HG03439 (cell line): ENCODE measurements around the gene COASY.

Experiments used
- ATAC-seq: cut with Tn5 transposase; IDR thresholded peaks from one replicate; pipeline ENCODE4 v1.9.1; 2021; ENCODE audit warnings: mild to moderate bottlenecking, moderate library complexity; ENCODE audit not compliant: unreplicated experiment

The COASY gene

DNA sequence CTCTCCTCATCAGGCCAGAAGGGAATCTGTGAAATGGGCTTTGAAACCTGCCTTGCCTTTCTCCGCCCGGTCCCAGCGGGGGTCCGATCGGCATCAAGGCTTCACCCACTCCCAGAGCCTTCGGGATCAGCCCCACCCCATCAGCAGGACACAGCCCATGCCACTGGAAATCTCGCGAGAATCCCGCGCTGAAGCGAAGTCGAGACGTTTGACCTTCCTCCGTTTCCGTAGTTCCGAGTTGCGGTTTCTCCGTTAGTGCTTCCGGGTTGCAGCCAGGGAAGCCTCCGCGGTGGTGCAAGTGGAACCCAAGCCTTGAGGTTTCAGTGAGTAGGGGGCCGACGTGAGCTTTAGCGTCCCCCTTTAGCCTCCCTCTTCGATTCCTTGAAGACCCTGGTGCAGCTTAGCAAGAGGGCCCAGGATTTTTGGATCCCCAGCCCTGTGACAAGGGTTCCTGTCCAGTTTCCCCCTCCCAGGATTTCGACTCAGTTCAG lies at the start of gene COASY:
Gene COASY, plus strand, starts transcription at position 252 of the 491 bp plus-strand sequence. CDS start 475 bp downstream, outside the sequence.
- peak; percentile 50 for ATAC-seq

DNA sequence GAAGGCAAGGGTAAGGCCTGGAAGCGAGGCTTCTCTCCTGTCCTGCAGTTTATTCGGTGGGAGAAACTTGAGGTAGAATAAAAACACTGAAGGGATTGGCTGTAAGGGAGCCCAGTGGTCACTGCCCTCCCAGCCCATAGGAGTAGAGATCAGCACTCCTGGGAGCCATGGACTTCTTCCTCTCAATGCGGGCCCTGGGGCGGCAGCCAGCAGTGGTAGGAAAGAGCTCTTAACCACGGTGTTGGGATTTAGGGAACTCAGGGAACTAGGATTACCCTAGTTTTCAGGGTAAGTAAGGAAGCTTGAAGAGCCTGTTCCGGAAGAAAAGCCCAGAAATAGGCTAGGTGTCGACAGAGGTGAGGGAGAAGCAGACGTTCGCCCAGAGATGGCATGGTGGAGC lies 49.7 kb upstream of the COASY start:
- no peak for ATAC-seq

DNA sequence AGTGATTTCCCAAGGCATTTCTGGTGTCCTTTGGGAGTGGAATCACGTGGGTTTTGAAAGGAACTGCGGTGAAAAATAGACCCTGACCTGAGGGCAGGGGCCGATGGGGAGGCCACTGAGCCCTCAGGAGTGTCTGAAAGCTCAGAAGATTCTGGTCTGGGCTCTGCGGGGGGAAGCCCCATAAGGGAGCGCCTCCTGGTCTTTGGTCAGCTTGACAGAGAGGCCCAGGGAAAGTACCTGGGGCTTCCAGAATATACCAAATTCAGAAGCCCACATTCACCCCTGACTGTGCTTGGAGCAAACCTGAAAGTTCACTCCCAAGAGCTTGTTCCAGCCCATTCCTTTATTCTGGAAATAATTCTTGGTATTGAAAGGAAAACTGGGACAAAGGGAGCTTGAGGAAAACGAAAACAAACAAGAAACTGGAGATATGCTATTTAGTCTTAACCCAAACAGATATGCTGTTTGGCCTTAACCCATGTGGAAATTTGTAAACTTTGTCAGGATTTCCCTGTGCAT lies 49.2 kb upstream of the COASY start:
- ATAC-seq: no peak

DNA sequence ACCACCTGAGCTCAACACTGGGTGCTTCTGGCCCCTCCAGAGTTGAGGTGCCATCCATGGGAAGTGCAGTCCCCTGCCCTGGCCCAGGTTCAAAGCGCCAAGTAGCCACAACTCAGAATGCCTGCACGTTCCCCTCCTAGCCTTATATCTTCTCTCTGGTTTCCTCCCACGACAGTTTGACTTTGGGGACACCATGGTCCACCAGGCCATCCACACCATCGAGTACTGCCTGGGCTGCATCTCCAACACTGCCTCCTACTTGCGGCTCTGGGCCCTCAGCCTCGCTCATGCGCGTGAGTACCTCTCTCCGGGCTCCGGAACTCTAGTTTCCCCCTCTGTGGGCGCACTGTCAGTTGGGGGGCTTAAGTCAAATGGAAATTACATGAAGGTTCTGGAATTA lies 48.3 kb upstream of the COASY start:
- ATAC-seq: no peak

DNA sequence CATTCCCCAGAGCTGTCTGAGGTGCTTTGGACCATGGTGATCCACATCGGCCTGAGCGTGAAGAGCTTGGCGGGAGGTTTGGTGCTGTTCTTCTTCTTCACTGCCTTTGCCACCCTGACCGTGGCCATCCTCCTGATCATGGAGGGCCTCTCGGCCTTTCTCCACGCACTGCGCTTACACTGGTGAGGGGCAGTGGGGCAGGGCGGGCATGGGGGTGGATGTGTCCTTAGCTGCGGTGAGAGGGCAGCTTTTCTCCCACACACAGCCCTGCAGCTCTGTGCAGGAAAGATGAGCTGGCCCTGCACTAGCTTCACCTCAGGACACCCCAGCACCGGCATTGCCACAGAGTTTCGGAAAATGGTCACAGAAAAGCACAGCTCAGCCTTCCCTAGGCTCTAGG lies 47.7 kb upstream of the COASY start:
- no peak for ATAC-seq

DNA sequence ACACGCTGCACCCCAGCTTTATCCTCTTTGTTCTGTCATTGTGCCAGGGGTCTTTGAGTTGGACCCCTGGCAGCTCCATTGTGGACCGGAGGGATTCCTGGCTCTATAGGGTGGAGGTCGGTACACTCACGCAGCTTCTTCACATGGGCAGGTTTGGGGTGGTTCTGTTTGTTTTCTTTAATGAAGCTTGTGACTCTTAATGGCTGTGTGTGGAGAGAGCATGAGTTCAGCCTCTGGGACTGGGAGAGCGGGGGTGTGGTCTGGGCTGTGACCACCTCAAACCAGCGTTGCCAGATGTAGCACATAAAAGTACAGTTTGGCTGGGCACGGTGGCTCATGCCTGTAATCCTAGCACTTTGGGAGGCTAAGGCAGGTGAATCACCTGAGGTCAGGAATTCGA lies 47.1 kb upstream of the COASY start:
- ATAC-seq: no peak

DNA sequence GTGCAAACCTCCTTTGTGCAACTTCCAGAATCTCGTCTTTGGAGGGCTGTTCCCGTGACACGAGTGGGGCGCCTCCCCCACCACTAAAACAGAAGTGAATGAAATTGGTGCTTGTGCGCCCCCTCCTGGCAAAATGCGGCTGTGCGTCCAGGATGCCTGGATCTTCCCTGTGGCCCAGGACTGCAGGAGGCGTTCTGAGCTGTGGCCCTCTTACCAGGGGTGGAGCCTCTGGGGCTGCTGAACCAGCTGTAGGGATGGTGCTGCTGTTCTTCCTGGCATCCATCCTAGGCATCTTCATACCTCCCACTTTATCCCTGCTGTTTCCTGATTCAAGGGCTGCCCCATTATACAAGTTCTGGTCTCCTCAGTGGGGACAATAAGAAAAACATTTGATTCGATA lies 44.4 kb upstream of the COASY start:
- no peak for ATAC-seq

DNA sequence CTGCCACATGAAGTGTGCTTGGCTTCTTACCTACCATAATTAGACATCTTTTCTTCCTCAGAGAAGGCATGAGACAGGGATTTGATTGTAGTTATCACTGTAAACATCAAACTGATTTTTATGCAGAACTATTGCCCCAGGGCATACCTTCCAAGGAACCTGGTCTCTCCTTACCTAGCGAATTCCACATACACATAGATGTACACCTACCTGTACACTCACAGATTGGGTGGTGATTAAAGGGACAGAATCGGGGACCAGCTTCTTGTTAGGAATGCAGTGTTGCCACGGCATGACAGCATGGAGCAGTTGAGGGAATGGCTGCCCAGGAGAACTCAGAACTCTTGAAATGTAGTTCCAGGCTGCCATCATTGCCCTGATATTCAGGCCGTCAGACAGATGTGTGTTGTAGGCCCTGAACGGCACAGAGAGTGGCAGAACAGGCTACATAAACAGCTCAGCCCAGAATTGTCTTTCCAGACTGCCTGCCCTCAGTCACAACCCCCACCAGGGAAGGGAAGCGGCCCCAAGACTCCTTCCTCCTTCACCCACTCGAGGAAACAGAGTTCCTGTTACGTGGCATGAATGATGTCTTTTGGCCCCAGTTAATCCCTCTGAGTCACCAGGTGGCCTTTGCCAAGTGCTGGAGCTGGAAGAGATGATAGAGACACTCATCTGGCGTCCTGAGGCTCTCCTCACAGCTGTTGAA lies 43.7 kb upstream of the COASY start:
- no peak for ATAC-seq

DNA sequence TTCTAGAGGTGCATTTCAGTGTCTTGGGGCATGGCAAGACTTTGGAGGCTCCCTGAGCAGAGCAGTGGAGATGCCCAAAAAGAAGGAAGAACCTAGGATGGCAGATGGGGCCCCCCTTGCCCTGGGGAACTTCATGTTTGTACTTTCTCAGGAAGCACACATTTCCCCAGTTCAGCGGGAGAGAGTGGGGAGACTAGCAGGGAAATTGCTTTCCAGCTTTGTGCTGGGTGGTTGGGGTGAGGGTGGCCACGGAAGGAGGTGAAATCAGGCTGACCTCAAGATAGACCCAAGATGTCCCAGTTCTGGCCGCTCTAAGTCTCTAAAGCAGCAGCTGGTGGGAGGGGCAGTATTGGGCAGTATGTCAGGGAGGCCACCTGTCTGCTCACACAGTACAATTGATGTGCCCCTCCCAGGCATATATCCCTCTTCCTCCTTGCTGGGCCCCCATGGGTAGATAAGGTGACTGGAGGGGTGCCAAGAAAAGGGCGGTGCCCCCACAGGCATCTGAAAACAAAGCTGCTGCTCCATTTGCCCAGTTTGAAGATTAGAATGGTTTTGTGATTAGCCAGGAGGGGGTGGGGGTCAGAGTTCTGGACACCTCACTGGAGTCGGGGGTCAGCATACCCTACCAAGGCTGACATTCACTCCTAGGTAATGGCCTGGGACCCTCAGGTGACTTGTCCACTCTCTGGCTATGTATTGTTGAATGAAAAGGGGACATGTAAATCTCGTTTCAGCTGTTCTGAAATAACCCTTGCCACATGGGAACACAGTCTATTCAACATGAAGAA lies 43.0 kb upstream of the COASY start:
- ATAC-seq: no peak

DNA sequence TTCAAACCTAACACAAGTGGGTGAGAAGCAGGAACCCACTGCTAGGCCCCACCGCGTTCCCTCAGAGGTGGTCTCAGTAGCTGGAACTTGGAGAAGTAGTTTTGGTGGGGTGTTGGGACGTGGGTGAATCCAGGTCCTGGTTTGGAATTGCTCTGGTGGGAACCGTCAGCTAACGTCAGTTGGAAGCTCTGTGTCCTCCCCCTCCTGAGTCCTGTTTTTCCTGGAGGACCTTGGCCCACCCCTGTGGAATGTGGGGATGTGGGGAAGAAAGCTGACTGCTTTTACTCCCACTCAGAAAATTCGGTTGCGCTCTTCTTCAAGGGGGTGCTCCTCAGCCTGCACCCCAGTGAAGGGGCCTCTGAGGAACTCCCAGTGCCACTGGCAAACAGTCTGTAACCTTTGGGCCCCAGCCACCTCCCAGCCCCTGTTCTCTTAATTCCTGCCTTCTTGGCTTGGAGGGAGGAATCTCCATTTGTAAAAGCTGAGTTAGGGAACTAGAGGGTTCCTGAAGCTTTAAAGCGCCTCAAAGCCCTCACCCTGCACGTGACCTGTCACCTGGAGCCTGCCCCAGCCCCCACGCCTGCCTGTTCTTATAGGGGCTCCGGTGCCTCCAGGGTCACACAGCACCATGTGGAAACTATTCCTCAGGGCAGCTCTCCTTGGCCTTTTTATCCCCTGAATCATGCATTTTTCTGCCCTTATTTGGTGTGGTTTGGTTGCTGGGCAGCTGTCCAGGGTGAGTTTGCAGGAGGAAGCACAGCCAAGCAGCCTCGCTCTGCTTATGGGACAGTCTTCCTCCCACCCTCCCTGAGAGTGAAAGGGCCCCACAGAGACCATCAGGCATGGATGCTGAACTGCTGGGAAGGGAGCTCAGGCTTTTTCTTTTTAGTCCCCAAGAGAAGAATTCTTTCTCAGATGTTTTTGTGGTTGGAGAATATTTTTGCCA lies 42.1 kb upstream of the COASY start:
- ATAC-seq: no peak

DNA sequence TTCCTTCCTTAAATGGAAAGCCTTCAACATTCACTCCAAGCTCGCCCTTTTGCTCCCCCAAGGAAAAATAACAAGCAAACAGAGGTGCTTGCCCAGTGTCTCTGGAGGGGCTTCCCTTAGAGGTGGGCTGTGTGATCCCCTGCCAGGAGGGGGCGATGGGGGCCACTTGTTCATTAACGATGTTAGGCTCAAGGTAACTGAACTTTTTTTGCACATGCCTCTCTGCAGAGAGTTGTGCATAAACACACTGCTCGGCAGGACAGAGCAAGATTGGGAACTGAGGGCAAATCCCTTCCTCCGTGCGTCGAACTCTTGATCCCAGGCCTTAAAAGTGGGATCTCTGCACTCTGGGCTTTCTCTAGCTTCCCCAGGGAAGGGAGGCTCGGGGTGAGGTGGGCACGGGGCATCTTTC lies 41.4 kb upstream of the COASY start:
- ATAC-seq: no peak

DNA sequence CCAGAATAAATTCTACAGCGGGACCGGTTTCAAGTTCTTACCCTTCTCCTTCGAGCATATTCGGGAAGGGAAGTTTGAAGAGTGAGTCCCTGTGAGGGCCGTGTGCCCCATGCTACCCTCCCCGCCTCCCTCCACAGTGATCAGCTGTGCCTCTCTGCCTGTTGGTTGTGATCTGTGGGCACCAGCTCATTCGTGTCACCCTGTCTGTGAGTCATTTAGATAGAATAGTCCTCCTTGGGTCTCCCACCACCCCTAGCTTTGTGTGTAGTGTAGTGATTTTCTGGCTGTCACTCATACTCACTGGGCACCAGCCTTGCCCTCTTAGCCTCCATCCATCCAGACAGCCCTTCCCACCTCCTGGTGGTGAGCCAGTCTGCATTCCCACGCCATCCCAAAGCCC lies 40.9 kb upstream of the COASY start:
- ATAC-seq: no peak

DNA sequence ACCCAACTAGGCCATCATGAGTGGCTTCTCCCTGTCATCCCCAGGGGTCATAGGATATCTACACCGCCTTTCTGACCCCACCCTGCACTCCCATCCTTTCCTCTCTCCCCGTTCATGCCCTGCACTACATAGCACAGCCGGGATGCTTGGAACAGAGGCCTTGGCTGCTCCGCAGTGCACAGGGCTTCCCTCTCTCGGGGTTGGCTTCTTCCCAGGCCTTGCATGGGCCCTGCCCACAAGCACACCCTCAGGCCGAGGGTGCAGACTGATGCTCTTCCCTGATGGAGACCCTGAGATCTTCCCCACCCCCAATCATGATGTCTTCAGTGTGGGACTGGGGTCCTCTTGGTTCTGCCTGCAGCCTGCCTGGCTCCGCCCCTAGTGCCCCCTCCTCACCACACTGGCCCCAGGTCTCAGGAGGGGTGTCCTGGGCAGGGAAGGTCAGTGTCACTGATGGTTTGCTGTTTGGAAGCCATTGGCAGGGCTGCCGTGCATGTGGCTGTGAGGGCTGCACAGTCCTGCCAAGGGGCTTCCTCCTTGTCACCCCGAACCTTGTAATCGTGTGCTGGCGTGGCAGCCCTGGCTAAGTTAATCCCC lies 40.2 kb upstream of the COASY start:
- no peak for ATAC-seq

DNA sequence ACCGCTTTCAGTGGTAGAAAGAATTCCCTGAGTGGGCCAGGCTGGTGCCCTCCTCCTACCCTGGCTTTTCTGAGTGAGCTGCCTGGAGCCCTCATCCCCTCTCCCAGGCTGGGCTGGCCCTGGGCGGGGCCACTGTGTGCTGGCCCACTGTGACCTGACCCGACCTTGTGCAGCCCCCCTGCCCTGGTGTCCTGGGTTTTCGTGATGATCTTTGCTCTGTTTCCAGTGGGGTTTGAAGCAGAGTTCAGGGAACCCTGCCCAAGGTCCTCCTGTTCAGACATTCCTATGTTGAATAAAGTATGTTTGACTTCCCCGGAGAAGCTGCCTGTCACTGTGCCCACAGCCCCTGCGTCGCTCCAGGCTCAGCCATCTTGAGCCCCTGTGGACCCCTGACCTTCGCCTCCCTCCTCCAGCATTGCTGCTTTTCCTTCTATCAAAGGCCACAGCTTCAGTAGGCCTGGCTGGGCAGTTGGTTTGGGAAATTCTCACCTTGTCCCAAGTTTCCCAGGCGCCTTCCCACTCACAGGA lies 39.6 kb upstream of the COASY start:
- no peak for ATAC-seq

DNA sequence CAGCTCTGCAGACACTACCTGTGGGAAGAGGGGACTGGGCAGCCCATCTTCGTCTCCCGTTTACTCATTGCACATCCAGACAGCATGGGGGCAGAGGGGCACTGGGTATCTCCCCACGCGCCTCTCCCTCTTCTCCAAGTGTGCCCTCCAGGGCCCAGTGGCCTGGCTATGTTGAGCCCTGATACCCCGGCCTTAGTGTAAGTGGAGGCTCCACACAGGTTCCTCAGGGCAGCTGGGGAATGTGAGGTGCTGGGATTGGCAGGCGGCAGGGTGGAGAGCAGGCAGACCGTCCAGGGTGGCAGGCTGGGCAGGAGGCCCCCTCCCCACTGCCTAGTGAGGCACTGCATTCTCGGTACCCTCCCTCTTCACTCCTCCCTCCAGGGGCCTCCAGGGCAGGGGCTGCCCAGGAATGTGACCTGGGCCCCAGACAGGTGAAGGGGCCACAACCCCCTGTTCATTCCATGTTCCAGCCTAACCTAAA lies 39.1 kb upstream of the COASY start:
- ATAC-seq: no peak

DNA sequence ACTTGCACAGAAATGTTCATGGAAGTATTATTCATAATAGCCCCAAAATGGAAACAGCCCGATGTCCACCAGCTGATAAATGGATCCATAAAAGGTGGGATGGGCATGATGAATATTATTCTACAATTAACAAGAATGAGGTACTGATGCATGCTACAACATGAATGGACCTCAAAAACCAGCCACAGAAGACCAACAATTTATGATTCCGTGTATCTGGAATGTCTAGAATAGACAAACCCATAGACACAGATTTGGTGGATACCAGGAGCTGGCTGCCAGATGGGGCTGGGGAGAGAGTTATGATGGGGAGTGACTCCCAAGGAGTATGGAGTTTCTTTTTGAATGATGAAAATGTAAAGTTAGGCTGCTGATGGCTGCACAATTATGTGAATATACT lies 36.7 kb upstream of the COASY start:
- no peak for ATAC-seq

DNA sequence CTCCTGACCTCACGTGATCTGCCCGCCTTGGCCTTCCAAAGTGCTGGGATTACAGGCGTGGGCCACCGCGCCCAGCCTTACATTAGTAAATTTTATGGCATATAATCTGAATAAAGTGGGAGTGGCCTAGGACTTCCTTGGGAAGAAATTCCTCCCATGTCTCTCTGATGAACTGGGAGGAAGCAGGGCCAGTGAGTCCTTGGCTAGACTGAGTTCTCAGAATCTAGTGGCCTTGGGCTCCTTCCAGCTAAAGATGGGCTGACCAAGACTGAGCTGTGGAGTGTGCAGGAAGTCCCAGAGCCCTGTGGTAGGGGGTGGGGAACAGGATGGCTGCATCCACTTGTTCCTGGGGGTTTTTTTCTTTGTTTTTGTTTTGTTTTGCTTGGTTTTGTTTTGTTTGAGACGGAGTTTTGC lies 35.9 kb upstream of the COASY start:
- no peak for ATAC-seq

DNA sequence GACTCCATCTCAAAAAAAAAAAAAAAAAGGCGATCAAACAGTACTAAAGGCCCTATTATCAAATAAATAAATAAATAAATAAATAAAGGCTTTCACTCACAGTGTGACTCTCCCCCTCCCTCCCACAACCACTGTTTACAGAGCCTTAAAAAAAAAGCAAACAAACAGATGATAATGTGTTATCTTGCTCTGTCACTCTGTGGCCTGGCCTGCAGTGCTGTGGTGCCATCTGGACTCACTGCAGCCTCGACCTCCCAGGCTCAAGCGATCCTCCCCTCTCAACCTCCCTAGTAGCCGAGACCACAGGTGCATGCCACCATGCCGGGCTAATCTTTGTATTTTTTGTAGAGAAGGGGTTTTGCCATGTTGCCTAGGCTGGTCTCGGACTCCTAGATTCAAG lies 34.0 kb upstream of the COASY start:
- ATAC-seq: no peak

DNA sequence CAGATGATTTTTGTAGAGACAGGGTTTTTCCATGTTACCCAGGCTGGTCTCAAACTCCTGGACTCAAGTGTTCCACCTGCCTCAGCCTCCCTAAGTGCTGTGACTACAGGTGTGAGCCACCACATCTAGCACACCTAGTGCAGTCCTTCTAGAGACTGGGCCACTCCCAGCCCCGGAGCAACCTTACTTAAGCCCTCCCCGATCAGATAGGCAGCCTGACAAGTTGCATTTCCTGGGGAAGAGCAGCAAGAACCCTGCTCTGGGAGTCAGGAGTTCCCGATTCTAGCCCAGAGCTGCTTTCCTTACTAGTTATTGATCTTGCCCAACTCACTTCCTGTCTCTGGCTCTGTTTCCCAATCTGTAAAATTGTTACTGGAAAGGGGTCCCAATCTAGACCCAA lies 32.9 kb upstream of the COASY start:
- no peak for ATAC-seq

DNA sequence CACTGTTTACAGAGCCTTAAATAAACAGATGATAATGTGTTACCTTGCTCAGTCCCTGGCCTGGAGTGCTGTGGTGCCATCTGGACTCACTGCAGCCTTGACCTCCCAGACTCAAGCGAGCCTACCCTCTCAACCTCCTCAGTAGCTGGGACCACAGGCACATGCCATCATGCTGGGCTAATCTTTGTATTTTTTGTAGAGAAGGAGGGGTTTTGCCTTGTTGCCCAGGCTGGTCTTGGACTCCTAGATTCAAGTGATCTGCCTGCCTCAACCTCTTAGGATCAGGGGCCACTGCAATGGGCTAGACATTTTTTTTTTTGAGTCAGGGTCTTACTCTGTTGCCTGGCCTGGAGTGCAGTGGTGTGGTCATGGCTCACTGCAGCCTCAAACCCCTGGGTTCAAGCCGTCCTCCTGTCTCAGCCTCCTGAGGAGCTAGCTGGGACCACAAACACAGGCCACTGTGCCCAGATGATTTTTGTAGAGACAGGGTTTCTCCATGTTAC lies 30.9 kb upstream of the COASY start:
- ATAC-seq: no peak
